HEK293T (cell line): ENCODE data around the gene DGKQ.

Experiments used
- CTCF ChIA-PET: fragments of 350-600 bp; formaldehyde crosslinking; extraction: SDS; loops from one replicate; lab custom pipeline; 2021; ENCODE audit warnings: antibody characterized with exemption, inconsistent platforms; lab: Yijun Ruan, JAX
- POLR2A ChIA-PET: fragments of 350-600 bp; formaldehyde crosslinking; extraction: SDS; loops from one replicate; lab custom pipeline; 2020; ENCODE audit warnings: antibody characterized with exemption, inconsistent platforms; lab: Yijun Ruan, JAX
- DNase-seq: peaks from one replicate; pipeline ENCODE4 v3.0.0; 2012; ENCODE audit warnings: mixed read lengths; ENCODE audit errors: extremely low spot score
- ARNT ChIP-seq: fragments of 450-650 bp; IDR thresholded peaks from 2 replicates; pipeline ENCODE4 v1.6.1; 2017; ENCODE audit warnings: mild to moderate bottlenecking
- BHLHE40 ChIP-seq: fragments of 450-650 bp; IDR thresholded peaks from 2 replicates; pipeline ENCODE4 v1.6.1; 2016; ENCODE audit warnings: mild to moderate bottlenecking, moderate library complexity, borderline replicate concordance
- CTBP1 ChIP-seq: fragments of 450-650 bp; IDR thresholded peaks from 2 replicates; pipeline ENCODE4 v1.6.1; 2016; ENCODE audit warnings: borderline replicate concordance
- ELF4 ChIP-seq: fragments of 450-650 bp; IDR thresholded peaks from 2 replicates; pipeline ENCODE4 v1.6.1; 2017; ENCODE audit warnings: antibody characterized with exemption
- FOXA1 ChIP-seq: fragments of 450-650 bp; IDR thresholded peaks from 2 replicates; pipeline ENCODE4 v1.6.1; 2016; ENCODE audit warnings: mild to moderate bottlenecking
- FOXK2 ChIP-seq: fragments of 450-650 bp; IDR thresholded peaks from 2 replicates; pipeline ENCODE4 v1.6.1; 2016; ENCODE audit warnings: mild to moderate bottlenecking
- FOXM1 ChIP-seq: fragments of 450-650 bp; IDR thresholded peaks from 2 replicates; pipeline ENCODE4 v1.6.1; 2017; ENCODE audit warnings: mild to moderate bottlenecking, borderline replicate concordance
- HDGF ChIP-seq: fragments of 450-650 bp; IDR thresholded peaks from 2 replicates; pipeline ENCODE4 v1.6.1; 2017; ENCODE audit warnings: antibody characterized with exemption, borderline replicate concordance
- L3MBTL2 ChIP-seq: fragments of 450-650 bp; conservative IDR thresholded peaks from 2 replicates; pipeline ENCODE4 v1.6.1; 2016; ENCODE audit warnings: mild to moderate bottlenecking
- LEF1 ChIP-seq: fragments of 450-650 bp; IDR thresholded peaks from 2 replicates; pipeline ENCODE4 v1.6.1; 2017; ENCODE audit warnings: mild to moderate bottlenecking, borderline replicate concordance
- NFRKB ChIP-seq: fragments of 450-650 bp; IDR thresholded peaks from 2 replicates; pipeline ENCODE4 v1.6.1; 2016; ENCODE audit warnings: mild to moderate bottlenecking, moderate library complexity
- SP1 ChIP-seq: fragments of 450-650 bp; IDR thresholded peaks from 2 replicates; pipeline ENCODE4 v1.6.1; 2017
- SUZ12 ChIP-seq: fragments of 450-650 bp; IDR thresholded peaks from 2 replicates; pipeline ENCODE4 v1.6.1; 2016; ENCODE audit warnings: mild to moderate bottlenecking
- TARDBP ChIP-seq: fragments of 450-650 bp; IDR thresholded peaks from 2 replicates; pipeline ENCODE4 v1.6.1; 2016
- ZNF384 ChIP-seq: fragments of 450-650 bp; IDR thresholded peaks from 2 replicates; pipeline ENCODE4 v1.6.1; 2016
- TF ChIP-seq, protein P1 (sequence below): fragments of 450-650 bp; IDR thresholded peaks from 2 replicates; pipeline ENCODE4 v1.6.1; 2016

DGKQ gene

DNA sequence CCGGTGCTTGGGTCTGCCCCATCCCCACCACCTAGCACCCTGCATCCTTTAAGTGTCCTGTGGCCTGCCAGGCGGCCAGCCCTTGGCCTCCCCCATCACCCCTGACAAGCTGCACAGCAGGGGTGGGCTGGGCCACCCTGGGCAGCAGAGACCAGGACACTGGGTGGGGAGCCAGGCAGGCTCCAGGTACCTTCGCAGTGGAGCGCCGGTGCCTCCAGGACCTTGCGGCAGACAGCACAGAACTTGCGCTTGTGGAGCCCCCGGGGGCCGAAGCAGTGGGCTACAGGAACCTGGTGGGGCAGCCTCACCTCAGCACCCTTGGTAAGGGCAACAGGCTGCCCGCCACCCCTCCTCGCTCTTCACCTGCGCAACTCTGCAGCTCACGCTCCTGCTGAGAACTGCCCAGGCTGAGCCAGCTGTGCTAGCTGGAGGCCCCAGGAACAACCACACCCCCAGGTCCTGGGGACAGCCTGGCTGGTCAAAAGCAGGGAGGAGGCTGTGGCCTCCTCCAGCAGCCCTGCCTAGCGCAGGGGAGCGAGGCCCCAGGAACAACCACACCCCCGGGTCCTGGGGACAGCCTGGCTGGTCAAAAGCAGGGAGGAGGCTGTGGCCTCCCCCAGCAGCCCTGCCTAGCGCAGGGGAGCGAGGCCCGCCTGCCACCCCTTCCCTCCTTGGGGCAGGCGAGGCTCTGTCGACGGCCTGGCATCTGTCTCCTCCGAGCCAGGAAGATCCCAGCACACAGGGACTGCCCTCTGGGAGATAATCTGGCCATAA is 4.6 kb downstream of the DGKQ start:
- no peak for DNase-seq
- POLR2A ChIA-PET, result interaction anchor here (0.7 kb wide), 1 partner anchor 48 kb away, joined by 3 read pairs; no protein-coding TSS in a partner anchor
- CTCF ChIA-PET, result no interaction called here
- TF ChIP-seq CTBP1 (no peak), FOXM1 (no peak), LEF1 (no peak), SP1 (no peak), L3MBTL2 (no peak)
- TF ChIP-seq, protein P1, sequence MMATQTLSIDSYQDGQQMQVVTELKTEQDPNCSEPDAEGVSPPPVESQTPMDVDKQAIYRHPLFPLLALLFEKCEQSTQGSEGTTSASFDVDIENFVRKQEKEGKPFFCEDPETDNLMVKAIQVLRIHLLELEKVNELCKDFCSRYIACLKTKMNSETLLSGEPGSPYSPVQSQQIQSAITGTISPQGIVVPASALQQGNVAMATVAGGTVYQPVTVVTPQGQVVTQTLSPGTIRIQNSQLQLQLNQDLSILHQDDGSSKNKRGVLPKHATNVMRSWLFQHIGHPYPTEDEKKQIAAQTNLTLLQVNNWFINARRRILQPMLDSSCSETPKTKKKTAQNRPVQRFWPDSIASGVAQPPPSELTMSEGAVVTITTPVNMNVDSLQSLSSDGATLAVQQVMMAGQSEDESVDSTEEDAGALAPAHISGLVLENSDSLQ, result no peak

DNA sequence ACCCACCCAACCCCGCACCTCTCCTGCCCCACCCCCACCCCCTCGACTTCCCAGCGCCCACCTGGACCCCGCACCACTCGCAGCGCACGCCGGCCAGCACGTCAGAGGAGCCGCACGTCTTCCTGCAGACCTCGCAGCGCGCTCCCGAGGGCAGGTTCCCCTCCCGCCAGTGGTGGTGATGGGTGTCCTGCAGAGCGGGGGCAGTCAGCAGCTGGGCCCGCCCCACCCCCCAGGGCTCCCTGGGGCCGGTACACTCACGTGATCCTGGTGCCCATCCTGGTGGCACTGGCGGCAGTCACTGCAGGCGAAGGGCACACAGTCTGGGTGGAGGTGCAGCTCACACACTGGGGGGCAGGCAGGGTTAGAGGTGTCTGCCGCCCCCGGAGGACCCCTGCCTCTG is 5.1 kb downstream of the DGKQ start:
- TF ChIP-seq TARDBP, result no peak
- no peak for TF ChIP-seq BHLHE40
- TF ChIP-seq, protein P1, result no peak
- TF ChIP-seq ARNT, result no peak
- TF ChIP-seq SP1, result no peak
- POLR2A ChIA-PET, result interaction anchor here (0.7 kb wide), 1 partner anchor 47 kb away, joined by 3 read pairs; no protein-coding TSS in a partner anchor
- no peak for DNase-seq
- CTCF ChIA-PET, result no interaction called here

GRCh38 chr4:967113-968104 is 6.0 kb downstream of the DGKQ start:
- DNase-seq, result no peak
- TF ChIP-seq LEF1 (no peak), CTBP1 (no peak), ARNT (no peak), L3MBTL2 (no peak), NFRKB (no peak), FOXK2 (no peak), ZNF384 (no peak), SP1 (no peak), ELF4 (no peak)
- TF ChIP-seq, protein P1, result no peak
- ChIA-PET CTCF (no interaction called here), POLR2A (no interaction called here)

DNA sequence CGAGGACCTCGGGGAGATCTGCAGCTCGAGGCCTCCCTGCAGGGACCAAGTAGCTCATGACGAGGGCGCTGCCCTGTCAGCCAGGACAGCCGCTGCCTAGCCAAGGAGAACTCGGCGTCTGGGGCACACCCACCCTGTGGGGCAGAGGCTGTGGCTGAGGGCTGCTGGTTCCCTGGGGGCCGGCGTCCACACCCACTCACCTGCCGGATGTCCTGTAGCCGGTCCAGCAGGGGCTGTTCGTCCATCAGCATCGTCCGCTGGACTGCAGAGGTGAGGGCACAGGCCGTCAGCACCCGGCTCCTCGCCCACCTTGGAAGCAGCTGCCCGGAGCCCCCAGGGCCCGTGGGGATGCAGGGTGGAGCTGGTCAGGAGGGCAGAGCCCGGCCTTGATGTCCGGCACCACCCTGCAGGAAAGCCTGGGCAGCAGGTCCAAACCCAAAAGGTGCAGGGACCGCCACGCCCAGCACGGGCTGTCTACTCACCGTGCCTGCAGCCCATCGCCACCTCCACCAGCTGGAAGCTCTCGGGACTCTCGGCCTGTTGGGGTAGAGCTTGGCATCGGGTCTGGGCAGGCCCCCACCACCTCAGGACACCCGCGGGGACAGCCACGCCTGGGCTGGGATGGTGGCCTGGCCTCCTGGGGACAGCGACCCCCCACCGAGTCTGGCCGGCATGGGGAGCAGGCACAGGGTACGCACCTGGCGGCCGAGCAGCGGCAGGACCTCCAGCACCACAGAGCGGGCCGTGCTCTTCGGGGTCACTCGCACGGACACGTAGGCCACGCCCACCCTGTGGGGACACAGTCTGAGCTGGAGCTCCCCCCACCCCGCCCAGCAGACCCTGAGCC is 6.9 kb downstream of the DGKQ start:
- ChIA-PET POLR2A (no interaction called here), CTCF (no interaction called here)
- TF ChIP-seq TARDBP, result no peak
- TF ChIP-seq NFRKB, result no peak
- TF ChIP-seq ARNT, result no peak
- no peak for TF ChIP-seq HDGF
- no peak for TF ChIP-seq CTBP1
- TF ChIP-seq ELF4, result no peak
- no peak for TF ChIP-seq ZNF384
- TF ChIP-seq, protein P1, result no peak
- no peak for TF ChIP-seq L3MBTL2
- TF ChIP-seq SUZ12, result no peak
- no peak for TF ChIP-seq LEF1
- no peak for TF ChIP-seq SP1
- no peak for DNase-seq

GRCh38 chr4:965766-966134 is 7.6 kb downstream of the DGKQ start:
- ChIA-PET POLR2A (no interaction called here), CTCF (no interaction called here)
- TF ChIP-seq LEF1 (no peak), NFRKB (no peak), SUZ12 (no peak), BHLHE40 (no peak), TARDBP (no peak), CTBP1 (no peak), ARNT (no peak), FOXA1 (no peak), FOXM1 (no peak), ELF4 (no peak), SP1 (no peak), ZNF384 (no peak), HDGF (no peak), FOXK2 (no peak), L3MBTL2 (no peak)
- TF ChIP-seq, protein P1, result no peak
- DNase-seq, result no peak
